T-cell (primary cell): ENCODE data around the gene SH3BP4. TPM values are rescaled to one million over a fixed set of nuclear protein-coding genes. Genes with fewer than 3 reads are reported as not detected.
"Not testable (repeated sequence)": the region's sequence is repeated elsewhere in the genome, so short reads cannot be mapped to it uniquely, and the experiment has no call there.

Source experiments
- ATAC-seq, 4 experiments: fragments of 200-7000 bp in 3 of 4; fragments of 150-1000 bp in 1 of 4; cut with Tn5 transposase; replicated peaks in 1 of 4; 1 replicate in 3 of 4; 2 replicates in 1 of 4; pipeline ENCODE4 v1.10.0; 2021; ENCODE audit warnings: moderate library complexity in 3 of 4, mild to moderate bottlenecking in 2 of 4, moderate number of reproducible peaks in 1 of 4
- CTCF ChIA-PET, 2 donors: fragments of 300-600 bp; sonication (Branson Sonifier 250); formaldehyde crosslinking; loops; one replicate each; lab custom pipeline; 2022; ENCODE audit warnings: antibody characterized with exemption in 2 of 2; lab: Charles Lee
- POLR2A ChIA-PET, 2 donors: fragments of 300-600 bp; sonication (Branson Sonifier 250); formaldehyde crosslinking; loops; one replicate each; lab custom pipeline; 2022; ENCODE audit warnings: antibody characterized with exemption in 2 of 2; lab: Charles Lee
- DNase-seq, 35 experiments: peaks; one replicate each; pipeline versions ENCODE4 v3.0.0 to v3.0.0-alpha.2; 2013 to 2023
- H3K27ac ChIP-seq: one replicate; pipeline ENCODE4 v1.5.1; 2013; ENCODE audit warnings: low read length
- H3K27me3 ChIP-seq, 2 experiments: replicated peaks in 1 of 2; 1 replicate in 1 of 2; 2 replicates in 1 of 2; pipeline versions ENCODE4 v1.6.1 to v1.7.0; 2013; ENCODE audit warnings: low read length in 1 of 2, mixed read lengths in 1 of 2; ENCODE audit not compliant: control insufficient read depth in 2 of 2, insufficient read depth in 2 of 2; ENCODE audit errors: extremely low read depth in 1 of 2
- H3K36me3 ChIP-seq, 2 donors: 1 replicate in 1 of 2; 2 replicates in 1 of 2; pipeline versions ENCODE4 v1.6.1 to v1.7.0; 2013; ENCODE audit warnings: low read length in 1 of 2; ENCODE audit not compliant: control insufficient read depth in 2 of 2, insufficient read depth in 1 of 2; ENCODE audit errors: extremely low read depth in 1 of 2
- H3K4me1 ChIP-seq, 2 experiments: 1 replicate in 1 of 2; 2 replicates in 1 of 2; pipeline versions ENCODE4 v1.6.1 to v1.7.0; 2013; ENCODE audit warnings: low read length in 2 of 2, mixed read lengths in 1 of 2; ENCODE audit not compliant: insufficient read depth in 2 of 2, control insufficient read depth in 1 of 2; ENCODE audit errors: extremely low read depth in 1 of 2
- H3K4me3 ChIP-seq, 2 donors: 1 replicate in 1 of 2; 2 replicates in 1 of 2; pipeline versions ENCODE4 v1.5.1 to v1.7.0; 2013; ENCODE audit warnings: mild to moderate bottlenecking in 2 of 2, low read length in 1 of 2, moderate library complexity in 1 of 2; ENCODE audit not compliant: control insufficient read depth in 1 of 2; ENCODE audit errors: extremely low read depth in 1 of 2
- H3K9me3 ChIP-seq: 2 replicates; pipeline ENCODE4 v1.7.0; 2013
- H3K27ac Mint-ChIP-seq, 2 donors: one replicate each; pipeline ENCODE4 v1.8.0; 2020 to 2021; ENCODE audit warnings: mild to moderate bottlenecking in 2 of 2, mixed read lengths in 2 of 2
- H3K27me3 Mint-ChIP-seq, 2 donors: one replicate each; pipeline ENCODE4 v1.8.0; 2021 to 2022; ENCODE audit warnings: mixed read lengths in 2 of 2
- H3K36me3 Mint-ChIP-seq: one replicate; pipeline ENCODE4 v1.8.0; 2021; ENCODE audit warnings: mixed read lengths
- H3K4me1 Mint-ChIP-seq, 3 donors: one replicate each; pipeline ENCODE4 v1.8.0; 2020 to 2022; ENCODE audit warnings: mixed read lengths in 3 of 3, mild to moderate bottlenecking in 1 of 3
- H3K4me3 Mint-ChIP-seq, 3 donors: one replicate each; pipeline ENCODE4 v1.8.0; 2020 to 2022; ENCODE audit warnings: mild to moderate bottlenecking in 3 of 3, mixed read lengths in 3 of 3, moderate library complexity in 3 of 3
- H3K9me3 Mint-ChIP-seq, 3 donors: one replicate each; pipeline ENCODE4 v1.8.0; 2020 to 2022; ENCODE audit warnings: mixed read lengths in 3 of 3
- WGBS: methylation state at CpG from one replicate; pipeline ENCODE4 v1.1.5; 2013; ENCODE audit warnings: missing lambda C conversion rate; ENCODE audit not compliant: insufficient coverage; 5-methylcytosine and 5-hydroxymethylcytosine counted together
- total RNA-seq, 35 experiments: library from RNA in 6 of 35; stranded (reverse) in 6 of 35; fragments of 120-200 nt in 1 of 35; gene quantifications; one replicate each; pipeline versions ENCODE4 v1.2.1 to v1.2.4 and lab custom pipeline; 2013 to 2026

Gene SH3BP4
- total RNA-seq, 5 donors from 2014 or later (not counting 1 experiment from before 2014, with no cell fraction given): 0.14 to 1.3 (median 0.50) TPM

DNA sequence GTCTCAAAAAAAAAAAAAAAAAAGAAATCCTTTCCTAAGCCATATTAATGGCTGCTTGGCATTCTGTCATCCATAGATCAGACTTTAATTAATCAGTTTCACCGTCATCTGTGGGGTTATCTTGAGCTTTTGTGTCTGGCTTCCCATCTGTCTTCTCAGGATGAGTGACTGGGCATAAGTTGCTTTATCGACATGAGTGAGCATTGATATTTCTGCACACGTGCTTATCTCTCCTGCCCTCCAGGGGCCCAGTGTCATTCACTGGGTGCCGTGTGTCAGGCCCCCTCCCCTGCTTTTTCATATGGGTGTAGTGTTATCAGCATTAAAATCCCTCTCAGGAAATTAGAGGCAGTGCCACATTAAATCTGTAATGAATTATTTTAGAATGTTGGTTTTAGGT lies 65.6 kb downstream of the SH3BP4 start:
- Histone ChIP-seq H3K4me1 (no peaks in the 10 kb centered on the region), H3K27ac (no peak overlapping the region), H3K27me3 (peaks cover 0 to 3% of the 10 kb centered on the region in 2 experiments), H3K36me3 (no peaks in the 10 kb centered on the region), H3K9me3 (no peaks in the 10 kb centered on the region), H3K4me3 (no peak overlapping the region)
- ChIA-PET POLR2A (no interaction called here), CTCF (no interaction called here)
- H3K9me3 Mint-ChIP-seq: peaks cover 3 to 7% (median 6%) of the 10 kb centered on the region in 3 donors
- H3K4me3 Mint-ChIP-seq: no peak overlapping the region
- H3K27ac Mint-ChIP-seq: no peak overlapping the region
- DNase-seq: no peak
- no peaks in the 10 kb centered on the region for H3K4me1 Mint-ChIP-seq
- no peak for ATAC-seq
- no peaks in the 10 kb centered on the region for H3K36me3 Mint-ChIP-seq
- peaks cover 2 to 4% of the 10 kb centered on the region in 2 donors for H3K27me3 Mint-ChIP-seq
- 100% methylated on average over 1 of the region's 4 CpGs for WGBS

DNA sequence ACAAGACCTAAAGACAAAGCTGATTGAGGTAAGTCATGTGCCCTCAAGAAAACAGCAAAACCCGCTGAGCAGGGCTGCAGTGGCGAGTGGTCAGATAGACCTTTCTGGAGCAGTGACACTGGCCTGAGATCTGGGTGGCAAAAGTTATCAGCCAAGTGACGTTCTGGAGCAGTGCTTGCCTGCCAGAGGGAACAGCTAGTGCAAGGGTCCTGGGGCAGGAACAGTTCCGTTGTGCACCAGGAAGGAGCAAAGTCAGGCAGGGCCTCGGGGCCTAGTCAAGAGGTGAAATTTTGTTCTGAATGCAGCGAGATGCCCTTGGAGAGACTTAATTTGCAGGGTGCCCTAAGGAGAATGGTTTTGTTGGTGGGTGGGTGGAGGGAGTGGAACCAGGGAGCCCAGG lies 67.0 kb downstream of the SH3BP4 start:
- Mint-ChIP-seq H3K27me3 (peaks cover 2 to 4% of the 10 kb centered on the region in 2 donors), H3K9me3 (peaks cover 3 to 7% (median 6%) of the 10 kb centered on the region in 3 donors), H3K4me3 (no peak overlapping the region), H3K27ac (no peak overlapping the region), H3K36me3 (no peaks in the 10 kb centered on the region), H3K4me1 (no peaks in the 10 kb centered on the region)
- H3K9me3 ChIP-seq: no peaks in the 10 kb centered on the region
- no peak for ATAC-seq
- peaks cover 0 to 3% of the 10 kb centered on the region in 2 experiments for H3K27me3 ChIP-seq
- ChIA-PET CTCF (no interaction called here), POLR2A (no interaction called here)
- WGBS: 83% methylated on average over 6 of the region's 6 CpGs
- no peak overlapping the region for H3K4me3 ChIP-seq
- no peaks in the 10 kb centered on the region for H3K4me1 ChIP-seq
- no peak for DNase-seq
- H3K27ac ChIP-seq: no peak overlapping the region
- no peaks in the 10 kb centered on the region for H3K36me3 ChIP-seq

DNA sequence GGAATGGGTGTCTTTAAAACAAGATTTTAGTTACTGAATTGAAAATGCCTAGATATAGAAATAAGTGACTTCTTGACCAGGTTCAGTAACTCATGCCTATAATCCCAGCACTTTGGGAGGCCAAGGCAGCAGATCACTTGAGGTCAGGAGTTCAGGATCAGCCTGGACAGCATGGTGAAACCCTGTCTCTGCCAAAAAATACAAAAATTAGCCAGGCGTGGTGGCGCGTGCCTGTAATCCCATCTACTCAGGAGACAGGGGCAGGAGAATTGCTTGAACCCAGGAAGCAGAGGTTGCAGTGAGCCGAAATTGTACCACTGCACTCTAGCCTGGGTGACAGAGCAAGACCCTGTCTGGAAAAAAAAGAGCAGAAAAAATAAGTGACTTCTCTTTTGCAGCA lies 68.3 kb downstream of the SH3BP4 start:
- POLR2A ChIA-PET, H3K36me3 Mint-ChIP-seq, CTCF ChIA-PET, H3K4me1 Mint-ChIP-seq, DNase-seq, H3K27me3 Mint-ChIP-seq, H3K9me3 ChIP-seq, ATAC-seq, H3K4me1 ChIP-seq, H3K27me3 ChIP-seq, H3K4me3 ChIP-seq, H3K27ac ChIP-seq, H3K9me3 Mint-ChIP-seq, H3K4me3 Mint-ChIP-seq, H3K36me3 ChIP-seq, H3K27ac Mint-ChIP-seq: not testable (repeated sequence)
- 96% methylated on average over 3 of the region's 4 CpGs for WGBS

DNA sequence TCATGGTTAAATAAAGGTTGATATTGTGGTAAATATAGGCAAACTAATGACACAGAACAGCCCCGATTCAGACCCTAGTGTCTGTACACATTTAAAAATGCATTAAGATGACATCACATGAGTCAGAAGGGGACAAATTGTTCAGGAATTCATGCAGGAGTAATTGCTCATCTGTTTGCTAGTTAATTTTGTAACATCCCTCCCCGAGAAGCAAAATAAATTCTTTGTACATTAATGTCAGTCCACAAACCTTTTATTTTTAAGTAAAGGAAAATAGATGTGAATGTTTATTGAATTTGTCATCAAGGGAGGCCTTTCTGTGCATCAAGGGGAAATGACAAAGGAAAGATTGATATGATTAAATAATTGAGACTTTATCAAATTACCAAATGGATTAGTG lies 69.9 kb downstream of the SH3BP4 start:
- peaks cover 0 to 4% of the 10 kb centered on the region in 2 donors for H3K27me3 Mint-ChIP-seq
- Histone ChIP-seq H3K27ac (no peak overlapping the region), H3K4me3 (no peak overlapping the region)

DNA sequence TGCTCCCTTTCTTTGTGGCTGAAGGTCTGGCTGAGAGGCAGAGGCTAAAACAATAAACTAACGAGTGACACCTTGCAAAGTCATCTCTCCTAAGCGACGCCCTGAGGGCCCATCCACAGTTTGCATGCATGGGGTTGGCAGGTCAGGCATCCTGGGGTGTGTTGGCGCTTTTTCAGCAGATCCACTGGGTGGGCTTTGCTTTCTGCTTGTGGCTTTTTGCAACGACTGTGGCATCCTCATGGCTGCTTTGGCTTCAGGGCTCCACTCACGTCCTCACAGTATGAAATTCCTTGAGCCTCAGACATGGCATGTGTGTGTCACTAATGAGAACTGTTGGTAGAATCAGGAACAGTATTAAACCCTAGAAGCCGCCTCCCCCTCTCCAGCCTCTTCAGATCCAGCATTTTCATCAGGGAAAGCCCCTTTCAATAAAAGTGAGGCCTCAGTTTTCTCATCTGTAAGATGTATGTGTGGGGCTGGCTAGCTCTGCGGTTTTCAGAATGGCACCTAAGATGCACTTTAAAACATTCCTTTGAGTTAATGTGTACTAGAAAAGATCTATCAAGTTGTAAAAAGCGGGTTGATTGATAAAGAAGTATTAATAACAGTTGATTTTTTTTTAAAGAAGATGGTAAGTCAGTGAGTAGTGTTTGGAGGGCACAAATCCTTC lies 72.5 kb downstream of the SH3BP4 start:
- DNase-seq (no peak), ATAC-seq (no peak)
- 71% methylated on average over 6 of the region's 9 CpGs for WGBS
- H3K4me1 ChIP-seq: no peaks in the 10 kb centered on the region
- no peak overlapping the region for H3K27ac Mint-ChIP-seq
- no peaks in the 10 kb centered on the region for H3K9me3 ChIP-seq
- H3K36me3 ChIP-seq: no peaks in the 10 kb centered on the region
- no peaks in the 10 kb centered on the region for H3K36me3 Mint-ChIP-seq
- H3K9me3 Mint-ChIP-seq: no peaks in the 10 kb centered on the region
- peaks cover 1 to 8% of the 10 kb centered on the region in 2 donors for H3K27me3 Mint-ChIP-seq
- no peak overlapping the region for H3K27ac ChIP-seq
- peaks cover 0 to 9% of the 10 kb centered on the region in 2 experiments for H3K27me3 ChIP-seq
- CTCF ChIA-PET: no interaction called here
- POLR2A ChIA-PET: no interaction called here
- no peaks in the 10 kb centered on the region for H3K4me1 Mint-ChIP-seq
- no peak overlapping the region for H3K4me3 Mint-ChIP-seq
- H3K4me3 ChIP-seq: no peak overlapping the region

More for the DNA sequence above, 69.9 kb downstream of the SH3BP4 start:
- Histone ChIP-seq H3K9me3 (no peaks in the 10 kb centered on the region), H3K36me3 (no peaks in the 10 kb centered on the region), H3K4me1 (no peaks in the 10 kb centered on the region), H3K27me3 (peaks cover 0 to 7% of the 10 kb centered on the region in 2 experiments)
- H3K4me1 Mint-ChIP-seq: no peaks in the 10 kb centered on the region
- ChIA-PET CTCF (no interaction called here), POLR2A (no interaction called here)
- H3K9me3 Mint-ChIP-seq: no peaks in the 10 kb centered on the region
- no peaks in the 10 kb centered on the region for H3K36me3 Mint-ChIP-seq
- H3K4me3 Mint-ChIP-seq: no peak overlapping the region
- no peak overlapping the region for H3K27ac Mint-ChIP-seq
- no peak for ATAC-seq
- no CpG with 5 or more reads among the region's 2 CpGs for WGBS
- no peak for DNase-seq

DNA sequence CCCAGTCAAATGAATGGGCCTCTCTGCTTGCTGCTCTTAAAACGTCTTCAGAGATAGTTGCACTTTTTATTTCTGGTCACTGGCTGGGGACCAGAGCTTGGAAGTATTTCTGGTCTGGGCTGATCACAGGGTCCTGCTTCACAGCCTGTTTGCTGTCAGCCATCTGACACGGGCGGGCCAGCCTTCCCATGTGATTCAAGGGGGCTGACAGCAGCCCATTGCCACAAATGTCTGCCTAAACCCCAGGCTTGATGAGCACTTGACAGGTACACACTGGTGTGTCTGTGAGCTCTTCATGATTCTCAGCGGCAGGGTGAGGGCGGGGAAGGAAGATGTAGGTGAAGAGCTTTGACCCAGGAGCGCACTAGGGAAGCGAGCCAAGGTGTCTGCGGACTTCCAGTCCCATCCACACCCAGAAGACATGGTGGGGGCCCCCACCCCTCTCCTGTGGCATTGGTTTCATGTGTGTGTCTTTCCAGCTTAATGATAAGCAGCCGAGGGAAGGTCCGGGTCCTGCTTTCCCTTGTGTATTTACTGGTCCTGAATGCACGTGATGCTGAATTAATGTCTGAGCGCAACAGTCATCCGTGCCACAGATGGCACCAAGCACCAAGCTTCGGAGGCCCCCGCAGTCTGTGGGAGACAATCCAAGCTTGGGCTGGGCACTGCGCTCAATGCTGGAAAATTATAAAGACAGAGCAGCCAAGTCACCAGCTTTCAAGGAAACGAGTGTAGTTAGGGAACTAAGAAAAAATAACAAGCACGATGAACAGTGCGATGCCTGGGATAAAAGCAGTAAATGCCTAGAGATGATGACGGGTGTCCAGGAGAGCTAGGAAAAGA lies 73.3 kb downstream of the SH3BP4 start:
- H3K27ac Mint-ChIP-seq: no peak overlapping the region
- H3K4me1 ChIP-seq: no peaks in the 10 kb centered on the region
- no peak for DNase-seq

More for the DNA sequence above, 73.3 kb downstream of the SH3BP4 start:
- ATAC-seq: no peak
- POLR2A ChIA-PET: no interaction called here
- CTCF ChIA-PET: no interaction called here
- H3K9me3 Mint-ChIP-seq: no peaks in the 10 kb centered on the region
- H3K36me3 ChIP-seq: no peaks in the 10 kb centered on the region
- H3K4me1 Mint-ChIP-seq: no peaks in the 10 kb centered on the region
- peaks cover 0 to 9% of the 10 kb centered on the region in 2 experiments for H3K27me3 ChIP-seq
- peaks cover 3 to 8% of the 10 kb centered on the region in 2 donors for H3K27me3 Mint-ChIP-seq
- H3K27ac ChIP-seq: no peak overlapping the region
- no peaks in the 10 kb centered on the region for H3K36me3 Mint-ChIP-seq
- WGBS: 83% methylated on average over 14 of the region's 20 CpGs
- H3K4me3 Mint-ChIP-seq: no peak overlapping the region
- H3K4me3 ChIP-seq: no peak overlapping the region
- H3K9me3 ChIP-seq: no peaks in the 10 kb centered on the region
